Psoas muscle (tissue), 8 donors: ENCODE results near the gene RNU7-1. TPM values are rescaled to one million over a fixed set of nuclear protein-coding genes. Genes with fewer than 3 reads are reported as not detected.

Source experiments
- ATAC-seq, 4 donors: fragments of 200-7000 bp; cut with Tn5 transposase; one replicate each; pipeline ENCODE4 v1.9.1; 2020; ENCODE audit warnings: moderate library complexity in 3 of 4, mild to moderate bottlenecking in 2 of 4
- DNase-seq, 2 donors: peaks; one replicate each; pipeline ENCODE4 v3.0.0-alpha.2; 2020
- H3K27ac ChIP-seq: fragments of 200-600 bp; one replicate; pipeline ENCODE4 v1.8.0; 2022
- H3K27me3 ChIP-seq, 3 donors: fragments of 200-600 bp in 1 of 3; one replicate each; pipeline versions ENCODE4 v1.6.1 to v1.8.0; 2013 to 2022; ENCODE audit warnings: low read length in 2 of 3, mild to moderate bottlenecking in 2 of 3, moderate library complexity in 1 of 3; ENCODE audit not compliant: insufficient read depth in 3 of 3
- H3K36me3 ChIP-seq, 2 donors: fragments of 200-600 bp in 1 of 2; one replicate each; pipeline versions ENCODE4 v1.6.1 to v1.8.0; 2013 to 2022; ENCODE audit warnings: low read depth in 1 of 2, mild to moderate bottlenecking in 1 of 2, moderate library complexity in 1 of 2; ENCODE audit not compliant: insufficient read depth in 1 of 2
- H3K4me1 ChIP-seq: fragments of 200-600 bp; one replicate; pipeline ENCODE4 v1.8.0; 2022
- H3K4me3 ChIP-seq: fragments of 200-600 bp; one replicate; pipeline ENCODE4 v1.8.0; 2022; ENCODE audit warnings: mild to moderate bottlenecking
- H3K9me3 ChIP-seq: fragments of 200-600 bp; one replicate; pipeline ENCODE4 v1.8.0; 2022
- WGBS, 3 donors: extraction: QIAGEN DNeasy Blood & Tissue Kit; methylation state at CpG; one replicate each; pipeline versions ENCODE4 v1.1.6 to v1.1.7; 2013; 5-methylcytosine and 5-hydroxymethylcytosine counted together
- intact Hi-C, 2 donors: fragments of 100-400 bp; cut with DNase I; formaldehyde crosslinking; loops; one replicate each; pipeline versions ENCODE4 v1.11.0 to v1.14.2; 2022
- polyA plus RNA-seq, 3 donors: library from polyadenylated mRNA; stranded (reverse); fragments of 200-250 nt; gene quantifications; one replicate each; pipeline ENCODE4 v1.2.3, GENCODE V29; 2013
- total RNA-seq, 4 donors: library from RNA; stranded (reverse); fragmentation: NEBNext Ultra II Directional in 2 of 4; extraction: Animal tissue kit (Norgen Biotek cat#: 25700) in 2 of 4; gene quantifications; one replicate each; pipeline versions ENCODE4 v1.2.1 to v1.2.4, GENCODE V29; 2021 to 2023
- TF ChIP-seq, protein P1 (sequence below): fragments of 200-600 bp; IDR thresholded peaks from one replicate; pipeline ENCODE4 v1.8.0; 2022; ENCODE audit warnings: antibody characterized with exemption
- donor health status: healthy with polysubstance abuse.
- donor health status: DM: no; HTN: no; CAD: no; lungs with moderate emphysema.
- donor health status: Bipolar disorder and iron deficiency.
- donor health status: healthy.
- donor health status: DM: yes; HTN: yes; CAD: no.
- donor health status: DM: no; HTN: no; CAD: no.
- donor health status: DM: no; HTN: no; CAD: no.
- donor health status: DM: yes; HTN: yes; CAD: no.

Gene RNU7-1
- total and polyA plus RNA-seq, 7 donors: not detected

DNA sequence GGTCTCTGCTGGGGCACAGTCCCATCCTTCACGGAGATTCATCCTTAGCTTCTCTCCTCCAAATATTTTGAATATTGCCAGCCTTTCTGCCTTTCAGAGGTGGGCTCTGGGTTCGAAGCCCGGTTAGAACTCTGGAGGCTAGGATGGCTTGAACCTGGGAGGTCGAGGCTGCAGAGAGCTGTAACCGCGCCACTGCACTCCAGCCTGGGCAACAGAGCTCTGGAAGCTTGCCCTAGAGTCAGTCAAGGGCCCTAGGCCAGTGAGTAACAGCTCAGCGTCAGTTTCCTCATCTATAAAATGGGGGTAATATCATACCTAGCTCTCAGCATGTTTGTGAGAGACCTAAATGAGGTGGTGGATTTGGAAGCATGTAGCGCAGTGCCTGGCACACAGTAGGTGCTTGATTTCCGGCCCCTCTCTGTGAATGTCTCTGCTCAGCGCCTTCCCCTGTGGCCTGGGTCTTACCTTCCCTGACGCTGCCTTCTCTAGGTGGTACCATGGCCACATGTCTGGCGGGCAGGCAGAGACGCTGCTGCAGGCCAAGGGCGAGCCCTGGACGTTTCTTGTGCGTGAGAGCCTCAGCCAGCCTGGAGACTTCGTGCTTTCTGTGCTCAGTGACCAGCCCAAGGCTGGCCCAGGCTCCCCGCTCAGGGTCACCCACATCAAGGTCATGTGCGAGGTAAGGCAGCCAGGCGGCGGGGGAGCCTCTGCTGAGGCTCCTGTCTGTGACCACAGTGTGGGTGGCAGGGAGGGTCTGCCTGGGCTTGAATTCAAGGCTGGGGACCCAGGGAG is 10.9 kb downstream of the RNU7-1 start:
- DNase-seq (no peak), ATAC-seq (no peak)
- Histone ChIP-seq H3K4me3 (peak overlapping the region; percentile 4), H3K36me3 (no peaks in the 10 kb centered on the region), H3K27me3 (no peaks in the 10 kb centered on the region), H3K4me1 (no peaks in the 10 kb centered on the region), H3K27ac (no peak overlapping the region), H3K9me3 (no peaks in the 10 kb centered on the region)
- WGBS, 3 donors: 87 to 89% (median 88%) methylated on average over 21 of the region's 21 CpGs
- TF ChIP-seq, protein P1, sequence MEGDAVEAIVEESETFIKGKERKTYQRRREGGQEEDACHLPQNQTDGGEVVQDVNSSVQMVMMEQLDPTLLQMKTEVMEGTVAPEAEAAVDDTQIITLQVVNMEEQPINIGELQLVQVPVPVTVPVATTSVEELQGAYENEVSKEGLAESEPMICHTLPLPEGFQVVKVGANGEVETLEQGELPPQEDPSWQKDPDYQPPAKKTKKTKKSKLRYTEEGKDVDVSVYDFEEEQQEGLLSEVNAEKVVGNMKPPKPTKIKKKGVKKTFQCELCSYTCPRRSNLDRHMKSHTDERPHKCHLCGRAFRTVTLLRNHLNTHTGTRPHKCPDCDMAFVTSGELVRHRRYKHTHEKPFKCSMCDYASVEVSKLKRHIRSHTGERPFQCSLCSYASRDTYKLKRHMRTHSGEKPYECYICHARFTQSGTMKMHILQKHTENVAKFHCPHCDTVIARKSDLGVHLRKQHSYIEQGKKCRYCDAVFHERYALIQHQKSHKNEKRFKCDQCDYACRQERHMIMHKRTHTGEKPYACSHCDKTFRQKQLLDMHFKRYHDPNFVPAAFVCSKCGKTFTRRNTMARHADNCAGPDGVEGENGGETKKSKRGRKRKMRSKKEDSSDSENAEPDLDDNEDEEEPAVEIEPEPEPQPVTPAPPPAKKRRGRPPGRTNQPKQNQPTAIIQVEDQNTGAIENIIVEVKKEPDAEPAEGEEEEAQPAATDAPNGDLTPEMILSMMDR: no peak
- intact Hi-C loops: loop anchor here in 1 of 2 donors (5.0 kb wide), 1 partner anchor 78 kb away; no protein-coding TSS in a partner anchor

DNA sequence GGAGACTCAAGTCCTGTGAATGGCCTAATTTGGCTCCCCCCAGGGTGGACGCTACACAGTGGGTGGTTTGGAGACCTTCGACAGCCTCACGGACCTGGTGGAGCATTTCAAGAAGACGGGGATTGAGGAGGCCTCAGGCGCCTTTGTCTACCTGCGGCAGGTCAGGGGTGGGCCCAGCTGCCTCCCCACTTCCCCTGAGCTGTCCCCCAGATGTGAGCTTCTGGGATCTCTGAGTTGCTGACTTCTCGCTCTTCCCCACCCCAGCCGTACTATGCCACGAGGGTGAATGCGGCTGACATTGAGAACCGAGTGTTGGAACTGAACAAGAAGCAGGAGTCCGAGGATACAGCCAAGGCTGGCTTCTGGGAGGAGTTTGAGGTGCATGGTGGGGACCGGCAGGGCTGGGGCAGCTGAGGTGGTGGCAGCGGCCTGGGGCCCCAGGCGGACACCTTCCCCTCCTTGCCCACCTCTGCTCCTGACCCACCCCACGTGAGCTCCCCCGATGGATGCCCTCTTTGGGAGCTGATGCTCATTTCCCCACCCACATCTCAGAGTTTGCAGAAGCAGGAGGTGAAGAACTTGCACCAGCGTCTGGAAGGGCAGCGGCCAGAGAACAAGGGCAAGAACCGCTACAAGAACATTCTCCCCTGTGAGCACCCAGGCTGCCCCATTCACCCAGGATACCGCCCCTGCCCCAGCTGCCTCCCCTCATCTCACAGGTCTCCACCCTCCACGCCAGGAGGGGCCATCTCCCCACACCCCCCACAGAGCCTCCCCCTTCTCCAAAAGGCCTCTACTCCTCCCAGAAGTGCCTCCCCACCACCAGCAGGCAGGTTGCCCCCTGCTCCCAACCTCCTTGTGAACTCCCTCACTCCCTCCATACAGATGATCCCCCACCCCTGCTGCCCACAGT is 11.7 kb downstream of the RNU7-1 start:
- H3K36me3 ChIP-seq: no peaks in the 10 kb centered on the region
- H3K9me3 ChIP-seq: no peaks in the 10 kb centered on the region
- 87 to 91% (median 91%) methylated on average over 21 to 22 of the region's 22 CpGs for WGBS, 3 donors
- ATAC-seq (no peak), DNase-seq (no peak)
- H3K27me3 ChIP-seq: no peaks in the 10 kb centered on the region
- TF ChIP-seq, protein P1: no peak
- intact Hi-C loops: no loop called here
- H3K27ac ChIP-seq: no peak overlapping the region
- H3K4me1 ChIP-seq: no peaks in the 10 kb centered on the region
- no peak overlapping the region for H3K4me3 ChIP-seq

DNA sequence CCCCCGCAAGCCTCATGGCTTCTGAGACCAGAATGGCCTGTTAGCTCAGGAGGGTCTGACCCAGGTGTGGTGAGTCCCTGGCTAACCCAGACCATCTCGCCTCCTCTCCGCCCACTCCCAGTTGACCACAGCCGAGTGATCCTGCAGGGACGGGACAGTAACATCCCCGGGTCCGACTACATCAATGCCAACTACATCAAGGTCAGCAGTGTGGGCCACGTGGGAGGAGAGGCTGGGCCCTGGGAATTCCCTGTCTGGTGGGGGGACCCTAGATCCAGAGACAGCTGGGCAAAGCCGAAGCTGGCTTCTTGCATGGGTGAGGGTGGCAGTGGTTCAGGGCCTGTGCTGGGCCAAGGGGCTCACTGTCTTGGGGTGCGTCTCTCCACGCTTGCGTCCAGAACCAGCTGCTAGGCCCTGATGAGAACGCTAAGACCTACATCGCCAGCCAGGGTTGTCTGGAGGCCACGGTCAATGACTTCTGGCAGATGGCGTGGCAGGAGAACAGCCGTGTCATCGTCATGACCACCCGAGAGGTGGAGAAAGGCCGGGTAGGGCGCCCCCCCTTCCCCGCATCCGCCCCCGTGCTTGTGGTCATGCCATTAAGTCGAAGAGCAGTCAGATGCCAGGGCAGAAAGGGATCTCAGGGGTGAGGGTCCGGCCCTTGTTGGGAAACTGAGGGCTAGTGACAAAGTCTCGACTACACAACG is 12.6 kb downstream of the RNU7-1 start:
- WGBS, 3 donors: 76 to 81% (median 80%) methylated on average over 28 of the region's 28 CpGs

DNA sequence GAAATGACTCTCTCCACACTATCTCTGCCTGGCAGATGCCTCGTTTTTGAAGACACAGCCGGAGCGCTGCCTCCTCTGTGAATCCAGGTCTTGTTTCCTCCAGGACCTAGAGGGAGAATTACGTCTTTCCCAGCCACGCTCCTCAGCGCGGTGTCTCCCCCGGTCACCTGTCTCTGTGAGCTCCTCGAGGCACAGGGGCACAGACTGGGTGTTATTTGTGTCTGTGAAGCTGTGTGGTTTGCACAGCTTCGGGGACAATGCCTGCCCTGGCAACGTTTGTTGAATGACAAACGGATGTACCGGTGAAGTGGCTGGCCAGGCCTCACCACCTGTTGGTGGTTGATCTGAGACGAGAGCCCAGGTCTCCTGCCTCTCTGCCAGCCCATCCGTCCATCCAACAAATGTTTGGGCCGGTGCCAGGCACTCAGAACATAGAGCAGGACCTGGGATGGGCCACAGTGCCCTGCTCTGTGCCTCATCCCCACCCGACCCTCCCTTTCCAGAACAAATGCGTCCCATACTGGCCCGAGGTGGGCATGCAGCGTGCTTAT is 13.6 kb downstream of the RNU7-1 start:
- ATAC-seq: no peak
- no peaks in the 10 kb centered on the region for H3K9me3 ChIP-seq
- no peak overlapping the region for H3K4me3 ChIP-seq
- H3K36me3 ChIP-seq: no peaks in the 10 kb centered on the region
- intact Hi-C loops: no loop called here
- TF ChIP-seq, protein P1: no peak
- peak in 1 of 2 donors; percentile 16 for DNase-seq
- no peak overlapping the region for H3K27ac ChIP-seq
- 66 to 78% (median 70%) methylated on average over 20 of the region's 20 CpGs for WGBS, 3 donors
- no peaks in the 10 kb centered on the region for H3K27me3 ChIP-seq
- H3K4me1 ChIP-seq: peaks cover 10% of the 10 kb centered on the region

More for the DNA sequence above, 12.6 kb downstream of the RNU7-1 start:
- Histone ChIP-seq H3K4me3 (no peak overlapping the region), H3K27me3 (no peaks in the 10 kb centered on the region), H3K9me3 (no peaks in the 10 kb centered on the region), H3K36me3 (no peaks in the 10 kb centered on the region), H3K4me1 (peaks cover 4% of the 10 kb centered on the region), H3K27ac (no peak overlapping the region)
- intact Hi-C loops: no loop called here
- ATAC-seq (no peak), DNase-seq (no peak)
- TF ChIP-seq, protein P1: no peak
